Prostate gland (tissue), 2 donors: ENCODE data around the gene LXN. TPM values are rescaled to one million over a fixed set of nuclear protein-coding genes. Genes with fewer than 3 reads are reported as not detected.

Experiments used
- DNase-seq: peaks from one replicate; pipeline ENCODE4 v3.0.0-alpha.2; 2019; ENCODE audit warnings: low spot score
- H3K27ac ChIP-seq, 2 donors: fragments of 200-600 bp; sonication (generic); 2 replicates each; pipeline ENCODE4 v1.5.1; 2017 to 2019
- H3K27me3 ChIP-seq: fragments of 200-600 bp; sonication (generic); replicated peaks from 2 replicates; pipeline ENCODE4 v1.5.1; 2019; ENCODE audit not compliant: insufficient read depth
- H3K36me3 ChIP-seq, 2 donors: fragments of 200-600 bp; sonication (generic); 1 replicate in 1 of 2; 2 replicates in 1 of 2; pipeline versions ENCODE4 v1.5.1 to v1.8.1; 2017 to 2019
- H3K4me1 ChIP-seq: fragments of 200-600 bp; sonication (generic); replicated peaks from 2 replicates; pipeline ENCODE4 v1.5.1; 2019
- H3K4me3 ChIP-seq, 2 donors: fragments of 200-600 bp; sonication (generic); 2 replicates each; pipeline ENCODE4 v1.5.1; 2017 to 2019
- H3K9me3 ChIP-seq: fragments of 200-600 bp; sonication (generic); 2 replicates; pipeline ENCODE4 v1.5.1; 2017
- POLR2A ChIP-seq: fragments of 450-650 bp; IDR thresholded peaks from one replicate; pipeline ENCODE4 v1.6.1; 2016; ENCODE audit warnings: antibody characterized with exemption, mild to moderate bottlenecking
- POLR2AphosphoS5 ChIP-seq: sonication (generic); formaldehyde crosslinking; IDR thresholded peaks from one replicate; pipeline ENCODE4 v1.6.1; 2017; ENCODE audit warnings: antibody characterized with exemption
- WGBS: methylation state at CpG from one replicate; pipeline ENCODE4 v1.1.5; 2018; 5-methylcytosine and 5-hydroxymethylcytosine counted together
- intact Hi-C: fragments of 100-400 bp; cut with DNase I; formaldehyde crosslinking; loops from one replicate; pipeline ENCODE4 v1.14.2; 2022
- total RNA-seq, 2 donors: library from RNA; depleted of rRNA; stranded (reverse); fragments of >200 nt; gene quantifications; one replicate each; pipeline ENCODE4 v1.1.0, GENCODE V29; 2016
- TF ChIP-seq, protein P1 (sequence below), 4 experiments: fragments of 200-600 bp in 2 of 4; fragments of 450-650 bp in 2 of 4; sonication (generic) in 2 of 4; IDR thresholded peaks; 1 replicate in 3 of 4; 2 replicates in 1 of 4; pipeline ENCODE4 v1.5.1; 2016 to 2019; ENCODE audit warnings: antibody characterized with exemption in 4 of 4, mild to moderate bottlenecking in 2 of 4, moderate library complexity in 2 of 4

The LXN gene
- total RNA-seq, 2 donors from 2014 or later = 40.9 to 48.4 TPM

DNA sequence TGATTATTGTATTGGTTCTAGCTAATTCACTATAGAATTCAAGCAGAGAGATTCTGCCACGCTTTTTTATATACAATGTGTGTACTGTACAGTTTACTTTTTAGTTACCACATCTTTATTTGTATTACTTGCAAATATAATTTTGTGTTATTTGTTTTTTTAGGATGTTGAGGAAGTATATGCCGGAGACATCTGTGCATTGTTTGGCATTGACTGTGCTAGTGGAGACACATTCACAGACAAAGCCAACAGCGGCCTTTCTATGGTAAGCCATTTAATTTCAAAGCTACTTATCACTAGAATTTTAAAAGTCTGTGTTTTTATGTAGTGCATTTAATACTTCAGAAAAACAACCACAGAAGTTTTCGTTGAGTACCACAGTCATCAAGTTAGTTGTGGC is 11.7 kb downstream of the LXN start:
- TF ChIP-seq POLR2AphosphoS5 (no peak), POLR2A (no peak)
- TF ChIP-seq, protein P1, sequence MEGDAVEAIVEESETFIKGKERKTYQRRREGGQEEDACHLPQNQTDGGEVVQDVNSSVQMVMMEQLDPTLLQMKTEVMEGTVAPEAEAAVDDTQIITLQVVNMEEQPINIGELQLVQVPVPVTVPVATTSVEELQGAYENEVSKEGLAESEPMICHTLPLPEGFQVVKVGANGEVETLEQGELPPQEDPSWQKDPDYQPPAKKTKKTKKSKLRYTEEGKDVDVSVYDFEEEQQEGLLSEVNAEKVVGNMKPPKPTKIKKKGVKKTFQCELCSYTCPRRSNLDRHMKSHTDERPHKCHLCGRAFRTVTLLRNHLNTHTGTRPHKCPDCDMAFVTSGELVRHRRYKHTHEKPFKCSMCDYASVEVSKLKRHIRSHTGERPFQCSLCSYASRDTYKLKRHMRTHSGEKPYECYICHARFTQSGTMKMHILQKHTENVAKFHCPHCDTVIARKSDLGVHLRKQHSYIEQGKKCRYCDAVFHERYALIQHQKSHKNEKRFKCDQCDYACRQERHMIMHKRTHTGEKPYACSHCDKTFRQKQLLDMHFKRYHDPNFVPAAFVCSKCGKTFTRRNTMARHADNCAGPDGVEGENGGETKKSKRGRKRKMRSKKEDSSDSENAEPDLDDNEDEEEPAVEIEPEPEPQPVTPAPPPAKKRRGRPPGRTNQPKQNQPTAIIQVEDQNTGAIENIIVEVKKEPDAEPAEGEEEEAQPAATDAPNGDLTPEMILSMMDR (IDR thresholded peaks at IDR 0.05) = no peak
- Histone ChIP-seq H3K36me3 (no peaks in the 10 kb centered on the region), H3K9me3 (no peaks in the 10 kb centered on the region), H3K27ac (no peak overlapping the region), H3K4me1 (no peaks in the 10 kb centered on the region), H3K4me3 (no peak overlapping the region), H3K27me3 (no peaks in the 10 kb centered on the region)
- intact Hi-C loops = no loop called here
- 67% methylated on average over 4 of the region's 4 CpGs for WGBS
- DNase-seq = no peak

DNA sequence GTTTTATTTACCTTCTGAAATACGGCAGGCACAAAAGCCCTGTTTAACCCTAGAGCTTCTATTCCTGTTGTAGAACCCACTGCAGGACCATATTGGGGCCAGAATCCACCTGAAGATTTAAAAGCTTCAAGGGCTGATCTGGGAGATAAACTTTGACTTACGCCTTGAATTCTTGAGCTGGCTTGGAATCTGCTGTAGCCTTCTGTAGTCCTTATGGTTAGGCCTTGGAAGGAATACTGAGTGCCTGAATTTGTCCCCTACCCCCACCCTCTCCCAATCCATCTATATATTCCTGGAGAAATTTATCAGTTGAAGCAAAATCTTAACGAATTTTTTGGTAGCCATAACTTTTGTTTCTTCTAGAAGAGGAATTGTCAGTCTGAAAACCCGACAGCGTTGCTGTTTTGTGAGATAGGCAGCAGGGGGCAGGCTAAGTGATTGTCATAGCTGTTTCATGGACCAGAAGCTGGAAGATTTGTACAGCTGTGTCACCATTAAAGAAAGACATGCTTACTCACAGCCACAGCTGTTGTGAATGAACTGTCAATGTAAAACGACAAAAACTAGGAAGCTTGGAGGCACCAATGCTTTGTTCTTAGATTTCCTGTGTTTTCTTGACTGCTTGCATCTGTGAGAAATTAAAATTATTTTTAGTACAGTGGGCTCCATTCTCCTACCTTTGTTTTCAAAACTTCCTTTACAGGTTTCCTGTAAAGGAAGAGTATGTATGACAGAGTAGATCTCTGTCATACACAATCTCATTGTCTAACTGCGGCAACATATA is 12.8 kb downstream of the LXN start:
- Histone ChIP-seq H3K9me3 (no peaks in the 10 kb centered on the region), H3K36me3 (no peaks in the 10 kb centered on the region), H3K27ac (peak overlapping the region in 1 of 2 donors; percentile 32), H3K4me3 (no peak overlapping the region), H3K4me1 (no peaks in the 10 kb centered on the region), H3K27me3 (no peaks in the 10 kb centered on the region)
- peak; percentile 50 for DNase-seq
- 44% methylated on average over 7 of the region's 7 CpGs for WGBS
- intact Hi-C loops = loop anchor here (2.0 kb wide), 1 partner anchor 129 kb away; no protein-coding TSS in a partner anchor
- TF ChIP-seq, protein P1 (IDR thresholded peaks at IDR 0.05) = peak; percentile 14 to 70 (median 66)
- no peak for TF ChIP-seq POLR2A
- peak; percentile 14 for TF ChIP-seq POLR2AphosphoS5

DNA sequence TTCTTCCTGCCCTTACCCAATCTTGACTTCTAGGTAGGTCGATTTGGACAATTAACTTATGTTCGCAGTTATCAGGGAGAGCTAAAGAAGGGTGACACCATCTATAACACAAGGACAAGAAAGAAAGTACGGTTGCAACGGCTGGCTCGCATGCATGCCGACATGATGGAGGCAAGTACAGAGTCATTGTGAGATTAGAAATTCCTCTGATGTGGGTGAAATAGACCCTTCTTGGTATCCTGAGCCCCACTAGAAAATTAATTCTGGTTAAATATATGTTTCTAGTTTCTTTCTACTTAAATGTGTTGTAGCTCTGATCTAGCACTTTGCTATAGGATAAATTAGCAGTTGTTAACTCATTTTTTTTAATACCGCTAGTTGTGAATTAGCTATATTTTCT is 13.6 kb downstream of the LXN start:
- 92% methylated on average over 7 of the region's 7 CpGs for WGBS
- H3K27ac ChIP-seq = no peak overlapping the region
- H3K36me3 ChIP-seq = no peaks in the 10 kb centered on the region
- no peak for DNase-seq
- H3K4me1 ChIP-seq = no peaks in the 10 kb centered on the region
- TF ChIP-seq POLR2AphosphoS5 = no peak
- H3K4me3 ChIP-seq = no peak overlapping the region
- H3K9me3 ChIP-seq = no peaks in the 10 kb centered on the region
- intact Hi-C loops = loop anchor here (2.0 kb wide), 1 partner anchor 130 kb away; no protein-coding TSS in a partner anchor
- H3K27me3 ChIP-seq = no peaks in the 10 kb centered on the region

DNA sequence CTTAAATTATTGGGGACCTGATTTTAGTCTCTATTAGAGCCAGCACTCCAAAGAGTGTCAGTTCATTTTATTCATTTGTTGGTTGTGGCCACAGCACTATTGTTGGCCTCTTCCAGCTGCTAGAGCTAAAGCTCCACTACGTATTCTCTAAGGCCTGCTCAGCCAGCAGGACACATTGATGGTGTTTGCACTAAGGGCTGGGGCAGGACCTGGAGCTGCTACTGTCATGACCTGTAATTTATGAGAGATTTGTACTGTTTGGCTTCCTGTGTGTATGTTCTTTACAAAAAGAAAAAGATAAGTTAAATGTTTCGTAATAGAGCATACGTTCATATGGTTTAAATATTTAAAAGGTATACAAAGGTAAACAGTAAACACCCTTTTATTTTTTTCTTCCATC is 20.0 kb downstream of the LXN start:
- Histone ChIP-seq H3K27me3 (no peaks in the 10 kb centered on the region), H3K9me3 (no peaks in the 10 kb centered on the region), H3K4me3 (no peak overlapping the region), H3K4me1 (no peaks in the 10 kb centered on the region), H3K36me3 (no peaks in the 10 kb centered on the region), H3K27ac (no peak overlapping the region)
- TF ChIP-seq, protein P1 (IDR thresholded peaks at IDR 0.05) = no peak
- TF ChIP-seq POLR2A (no peak), POLR2AphosphoS5 (no peak)
- WGBS = 67% methylated on average over 3 of the region's 3 CpGs
- no peak for DNase-seq
- intact Hi-C loops = no loop called here

DNA sequence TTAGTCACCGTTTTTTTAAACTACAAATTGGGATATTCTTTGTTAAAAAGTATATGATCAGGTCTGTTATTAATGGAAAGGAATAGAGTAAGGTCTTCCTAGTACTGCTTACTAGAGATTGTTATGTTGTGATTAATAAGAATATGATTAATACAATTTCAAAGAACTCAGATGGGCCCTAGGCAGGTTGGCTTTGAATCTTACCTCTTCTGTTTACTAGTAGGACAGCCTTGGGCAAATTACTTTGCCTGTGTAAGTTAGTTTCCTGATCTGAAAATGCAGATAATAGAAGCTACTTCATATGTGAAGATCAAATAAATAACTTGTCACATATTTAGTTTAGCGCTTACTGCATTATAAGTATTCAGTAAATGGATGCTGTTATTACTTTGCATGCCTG is 21.3 kb downstream of the LXN start:
- TF ChIP-seq POLR2A (no peak), POLR2AphosphoS5 (no peak)
- TF ChIP-seq, protein P1 (IDR thresholded peaks at IDR 0.05) = no peak
- H3K27ac ChIP-seq = no peak overlapping the region
- WGBS = 98% methylated on average over 2 of the region's 2 CpGs
- no peaks in the 10 kb centered on the region for H3K9me3 ChIP-seq
- H3K4me1 ChIP-seq = no peaks in the 10 kb centered on the region
- H3K4me3 ChIP-seq = no peak overlapping the region
- no peaks in the 10 kb centered on the region for H3K36me3 ChIP-seq
- DNase-seq = no peak
- intact Hi-C loops = no loop called here
- H3K27me3 ChIP-seq = no peaks in the 10 kb centered on the region
